D341Med (cell line): ENCODE results near the gene FAM149B1.
A peak's percentile ranks its signal among the peaks of the same experiment; 100 is the strongest.
"Not testable (repeated sequence)": the region's sequence is repeated elsewhere in the genome, so short reads cannot be mapped to it uniquely, and the experiment has no call there.

Source experiments
- DNase-seq: peaks from one replicate; pipeline ENCODE4 v3.0.0; 2012; ENCODE audit warnings: low spot score

The FAM149B1 gene

DNA sequence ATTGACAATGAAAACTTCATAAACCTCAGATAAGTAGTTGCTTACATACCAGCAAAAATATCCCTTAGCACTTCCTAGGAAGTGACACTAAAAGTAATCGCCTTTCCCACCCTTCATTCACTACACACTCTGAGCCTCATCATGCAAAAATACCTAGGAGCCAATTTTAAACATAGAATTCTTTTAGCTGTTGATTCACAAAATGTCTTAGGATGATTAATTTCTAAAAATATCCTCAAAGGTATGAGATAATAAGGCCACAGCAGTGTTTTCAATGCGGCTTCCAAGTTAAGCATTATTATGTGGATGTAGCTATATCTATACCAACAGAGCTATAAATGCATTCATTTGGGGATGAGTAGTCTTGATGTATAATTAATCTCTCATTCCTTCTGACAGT is 66.0 kb downstream of the FAM149B1 start:
- no peak for DNase-seq

DNA sequence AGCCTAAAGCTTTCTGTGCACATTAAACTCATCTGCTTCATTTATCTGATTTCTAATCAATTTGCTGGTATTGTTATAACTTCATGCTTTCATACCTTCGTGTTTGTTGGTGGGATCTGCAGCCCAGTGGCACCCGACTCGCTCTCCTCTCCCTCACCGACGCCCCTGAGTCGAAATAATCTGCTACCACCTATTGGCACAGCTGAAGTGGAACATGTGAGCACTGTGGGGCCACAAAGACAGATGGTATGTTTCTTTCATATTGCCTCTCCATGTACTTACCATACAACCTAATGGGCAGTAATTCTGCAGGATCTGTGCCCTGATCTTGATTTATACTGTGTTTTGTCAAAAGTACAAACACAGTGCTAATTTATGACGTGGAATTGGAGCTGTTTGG is 66.8 kb downstream of the FAM149B1 start:
- no peak for DNase-seq

DNA sequence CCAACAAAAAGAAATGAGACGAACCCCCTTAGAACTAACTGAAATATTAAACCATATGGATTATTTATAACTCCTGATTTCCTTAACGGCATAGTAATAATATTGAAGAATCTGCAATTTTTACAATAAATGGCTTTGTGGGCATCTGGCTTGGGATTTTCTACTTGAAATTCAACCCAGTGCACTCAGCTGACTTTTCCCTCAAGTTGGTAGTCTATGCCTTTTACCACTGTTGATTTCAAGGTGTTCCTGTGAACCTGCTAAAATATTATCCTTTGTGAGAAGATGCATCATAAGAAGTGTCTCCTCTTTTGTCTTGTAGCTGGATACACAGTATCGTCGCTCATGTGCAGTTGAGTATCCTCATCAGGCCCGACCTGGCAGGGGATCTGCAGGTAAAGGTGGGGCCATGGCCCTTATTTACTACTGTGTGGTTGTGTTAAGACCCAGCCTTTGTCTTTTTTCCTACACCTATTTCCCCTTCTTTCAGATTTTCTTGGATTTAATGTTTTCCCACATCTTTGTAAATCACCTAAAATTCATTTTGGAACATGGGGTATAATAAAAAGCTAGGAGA is 71.2 kb downstream of the FAM149B1 start:
- DNase-seq = no peak

DNA sequence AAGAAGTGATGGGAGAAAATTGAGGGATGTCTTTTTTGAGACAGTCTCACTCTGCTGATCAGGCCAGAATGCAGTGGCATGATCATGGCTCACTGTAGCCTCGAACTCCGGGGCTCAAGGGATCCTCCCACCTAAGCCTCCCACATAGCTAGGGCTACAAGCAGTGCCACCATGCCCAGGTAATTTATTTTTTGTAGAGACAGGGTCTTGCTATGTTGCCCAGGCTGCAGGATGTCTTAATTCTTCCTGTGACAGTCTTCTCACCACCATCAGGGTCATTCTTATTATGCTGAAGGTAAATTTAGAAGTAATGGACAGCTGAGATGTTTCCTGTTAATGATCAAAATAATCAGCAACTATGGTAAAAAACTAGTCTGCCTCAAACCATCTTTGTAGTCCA is 72.0 kb downstream of the FAM149B1 start:
- DNase-seq = no peak

GRCh38 chr10:73244866-73245477 is 77.1 kb downstream of the FAM149B1 start:
- DNase-seq = no peak

DNA sequence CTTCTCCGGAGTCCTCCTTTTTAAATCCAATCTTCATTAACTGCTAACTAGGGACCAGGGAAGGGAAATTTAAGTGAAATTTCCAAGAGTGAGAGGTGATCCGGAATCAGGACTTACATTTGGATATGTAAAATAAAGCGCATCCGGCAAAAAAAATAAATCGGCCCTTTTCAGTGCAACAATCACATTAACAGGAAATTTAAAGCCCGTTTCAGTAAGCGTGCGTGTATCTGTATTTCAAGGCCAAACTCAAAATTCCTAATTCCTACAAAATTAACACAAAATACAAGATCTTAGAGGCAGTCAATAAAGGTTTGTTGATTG is 78.4 kb downstream of the FAM149B1 start:
- DNase-seq = no peak

DNA sequence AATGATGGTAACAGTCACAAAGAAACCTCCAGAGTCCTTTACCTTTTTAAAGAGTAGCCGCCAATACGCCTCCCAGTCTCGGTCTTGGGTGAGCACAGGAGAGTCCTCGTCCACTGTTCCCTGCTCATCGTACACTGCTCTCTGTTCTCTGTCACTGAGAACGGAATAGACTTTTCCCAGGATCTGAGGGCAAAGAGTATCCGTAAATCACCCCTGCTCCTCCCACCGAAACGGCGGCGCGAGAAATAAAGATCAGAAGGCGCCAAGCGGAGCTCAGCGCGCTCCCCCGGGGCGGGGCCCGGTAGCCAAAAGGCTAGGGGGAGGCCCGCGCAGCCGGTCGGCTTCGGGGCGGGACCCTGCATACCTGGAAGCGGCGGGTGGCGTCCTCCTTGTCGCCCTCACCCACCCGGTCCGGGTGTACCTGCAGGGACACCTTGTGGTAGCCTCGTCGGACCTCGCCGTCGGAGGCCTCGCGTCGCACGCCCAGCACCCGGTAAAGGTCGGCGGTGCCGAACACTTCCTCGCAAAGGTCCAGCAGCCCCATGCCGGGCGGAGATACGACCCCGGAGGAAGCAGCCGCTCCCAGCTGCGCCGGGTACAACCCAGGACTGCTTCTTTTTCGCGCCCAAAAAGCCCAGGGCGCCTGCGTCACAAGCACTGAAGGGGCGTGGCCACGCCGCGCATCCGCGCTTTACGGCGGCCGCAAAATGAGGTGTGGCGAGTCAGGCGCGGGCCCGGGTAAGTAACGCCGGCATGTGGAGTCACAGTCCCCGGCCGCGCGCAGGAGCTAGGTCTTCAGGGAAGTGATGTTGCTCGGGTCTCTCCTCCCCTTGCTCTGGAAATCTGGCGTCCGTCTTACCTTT is 79.0 kb downstream of the FAM149B1 start, which contains the start of gene DNAJC9:
DNAJC9 (minus strand) TSS at position 610 of the 863 bp plus-strand sequence; CDS start at position 544, 66 bp downstream.
- peak; percentile 90 for DNase-seq

DNA sequence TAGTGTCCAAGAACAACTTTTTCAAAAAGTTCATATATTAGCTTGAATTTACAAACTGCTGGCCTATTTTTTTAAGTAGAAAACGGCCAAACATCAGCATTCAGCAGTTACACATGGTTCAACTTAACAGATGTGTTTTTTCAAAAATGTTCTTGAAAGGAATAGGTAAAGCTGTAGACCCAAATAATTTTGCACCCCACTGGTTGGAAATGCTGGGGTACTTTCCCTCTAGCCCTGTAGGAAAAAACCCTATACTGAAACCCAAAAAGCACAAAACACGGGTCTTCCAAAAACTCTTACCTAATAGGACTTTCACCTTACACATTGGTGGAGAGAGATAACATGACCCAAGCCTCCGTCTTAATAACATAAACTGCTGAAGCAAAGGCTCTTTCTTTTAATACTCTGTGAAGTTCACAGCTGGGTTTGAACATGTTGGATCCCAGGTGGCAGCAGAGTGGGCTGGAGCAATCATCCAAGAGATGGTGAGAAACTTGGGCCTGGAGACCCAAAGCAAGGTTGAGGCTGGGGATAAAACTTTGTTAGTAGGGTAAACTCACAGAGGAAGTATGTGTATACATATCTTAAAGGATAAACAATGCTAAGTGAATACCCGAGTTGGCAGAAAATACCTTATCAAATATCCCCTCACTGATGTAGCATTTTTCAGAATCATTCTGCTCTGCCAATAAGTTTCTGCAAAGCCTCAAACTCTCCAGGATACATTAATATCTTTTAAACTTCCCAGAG is 79.8 kb downstream of the FAM149B1 start:
- DNase-seq = no peak

DNA sequence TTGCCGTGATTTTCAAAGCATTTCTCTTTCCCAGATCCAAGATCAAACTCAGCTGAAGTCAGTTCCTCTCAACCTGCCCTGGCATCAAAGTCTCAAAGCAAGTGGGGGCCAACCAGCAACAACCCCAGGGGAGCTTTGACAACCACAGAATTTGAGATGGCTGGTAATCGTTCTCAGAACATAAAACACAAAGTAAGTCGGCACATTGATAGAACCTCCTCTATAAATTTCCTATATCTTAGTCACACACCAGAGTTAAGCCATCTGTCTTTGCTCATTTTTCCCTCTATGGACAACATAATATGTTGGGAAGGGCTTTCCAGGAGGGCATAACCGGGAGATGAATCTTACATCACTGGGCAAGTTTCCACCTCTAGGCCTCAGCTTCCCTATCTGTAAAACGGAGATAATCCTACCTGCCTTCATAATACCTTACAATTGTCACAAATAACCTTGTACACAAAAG is 80.4 kb downstream of the FAM149B1 start:
- DNase-seq = no peak

DNA sequence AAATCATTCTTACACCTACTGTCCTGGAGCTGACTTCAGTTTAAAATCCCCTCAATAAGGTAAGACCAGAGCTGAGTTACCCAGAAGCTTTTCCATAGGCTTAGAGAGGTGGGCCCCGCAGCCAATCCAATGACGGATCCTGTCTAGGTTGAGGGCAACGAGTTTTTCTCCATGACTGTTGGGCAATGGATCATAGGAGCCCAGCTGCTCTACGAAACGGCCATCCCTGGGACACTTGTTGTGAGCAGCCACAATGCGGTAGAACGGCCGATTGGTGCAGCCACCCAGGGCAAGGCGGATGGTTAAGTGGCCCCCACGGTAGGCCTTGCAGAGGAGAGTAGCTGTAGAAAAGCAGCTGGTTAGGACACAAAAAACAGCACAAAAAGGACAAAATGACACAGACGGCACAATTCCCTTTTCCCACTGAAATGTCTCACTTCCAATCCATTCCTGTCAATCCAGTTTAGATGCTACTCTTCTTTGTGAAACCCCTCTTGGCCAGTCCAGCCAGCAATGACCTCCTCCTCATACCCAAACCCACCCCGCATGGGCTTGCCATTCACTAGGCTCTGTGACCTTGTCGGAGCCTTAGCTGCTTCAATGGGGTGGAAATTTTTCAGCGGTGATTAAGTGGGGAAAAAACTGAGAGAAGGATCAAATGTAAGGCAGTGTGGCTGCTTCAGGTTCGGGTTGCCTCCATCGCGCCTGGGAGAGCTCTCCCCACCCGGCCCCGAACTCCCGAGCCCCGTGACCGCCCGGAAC is 83.9 kb downstream of the FAM149B1 start:
- DNase-seq = no peak

DNA sequence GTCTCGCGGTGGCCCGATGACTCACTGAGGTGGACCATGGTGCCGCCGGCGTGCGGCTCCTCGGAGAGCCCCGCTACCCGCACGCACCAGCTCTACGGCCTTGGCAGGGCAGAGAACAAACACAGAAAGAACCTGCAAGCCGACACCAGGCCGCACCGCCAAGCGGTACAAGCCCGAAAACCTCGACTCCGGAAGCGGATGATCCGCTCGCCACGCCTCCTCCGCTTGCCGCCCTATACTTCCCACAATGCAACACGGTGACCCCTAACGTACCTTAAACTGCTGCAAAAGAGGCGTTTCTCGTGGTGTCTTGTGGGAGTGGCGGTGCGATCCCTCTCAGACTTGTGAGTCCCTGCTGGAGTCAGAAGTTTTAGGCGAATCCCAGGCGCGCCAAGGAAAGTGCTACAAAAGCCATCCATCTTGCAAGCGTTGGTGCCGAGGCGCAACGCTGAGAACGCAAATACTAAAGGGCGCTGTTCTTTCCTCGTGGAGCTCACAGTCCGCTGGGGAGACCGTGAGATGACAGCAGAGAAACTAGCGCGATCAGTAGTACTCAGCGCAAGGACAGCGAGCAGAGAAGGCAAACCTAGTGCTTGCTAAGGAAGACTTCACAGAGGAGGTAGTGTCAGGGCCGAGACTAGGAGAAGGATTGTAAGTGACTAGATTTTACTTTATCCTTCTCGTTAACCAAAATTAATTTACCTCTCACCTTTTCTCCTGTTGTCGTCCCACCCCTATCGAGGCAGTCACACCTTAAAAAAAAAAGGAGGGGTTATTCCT is 84.7 kb downstream of the FAM149B1 start, which contains the start of gene MRPS16:
MRPS16 (minus strand) TSS at position 200 of the 780 bp plus-strand sequence; CDS start at position 38, 162 bp downstream.
- DNase-seq = peak; percentile 85

DNA sequence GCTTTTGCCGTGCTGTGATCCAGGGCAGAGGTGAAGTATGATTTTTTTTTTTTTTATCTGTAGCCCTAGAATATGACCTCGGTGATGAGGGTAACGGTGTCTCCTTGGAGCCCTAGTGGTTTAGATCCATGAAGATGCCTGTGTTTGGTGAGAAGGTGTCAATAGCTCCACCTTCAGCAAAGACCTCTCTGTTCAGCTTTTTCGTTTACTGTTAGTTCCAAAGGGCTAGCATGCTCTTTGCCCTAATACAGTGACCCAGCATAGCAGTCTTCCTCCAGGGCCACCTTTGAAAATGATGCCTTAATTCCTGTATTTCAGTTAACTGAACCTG is 85.3 kb downstream of the FAM149B1 start:
- DNase-seq = no peak

DNA sequence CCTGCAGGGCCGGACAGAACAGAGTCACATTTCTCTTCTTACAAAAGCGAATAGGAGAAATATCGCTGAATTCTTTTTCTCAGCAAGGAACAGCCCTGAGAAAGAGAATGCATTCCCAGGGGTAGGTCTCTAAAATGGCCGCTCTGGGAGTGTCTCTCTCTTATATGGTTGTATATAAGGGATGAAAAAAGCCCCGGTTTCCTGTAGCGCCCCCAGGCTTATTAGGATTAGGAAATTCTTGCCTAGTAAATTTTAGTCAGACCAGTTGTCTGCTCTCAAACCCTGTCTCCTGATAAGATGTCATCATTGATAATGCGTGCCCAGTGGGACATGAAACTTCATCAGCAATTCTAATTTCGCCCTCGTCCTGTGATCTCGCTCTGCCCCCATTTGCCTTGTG is 90.7 kb downstream of the FAM149B1 start:
- not testable (repeated sequence) for DNase-seq

DNA sequence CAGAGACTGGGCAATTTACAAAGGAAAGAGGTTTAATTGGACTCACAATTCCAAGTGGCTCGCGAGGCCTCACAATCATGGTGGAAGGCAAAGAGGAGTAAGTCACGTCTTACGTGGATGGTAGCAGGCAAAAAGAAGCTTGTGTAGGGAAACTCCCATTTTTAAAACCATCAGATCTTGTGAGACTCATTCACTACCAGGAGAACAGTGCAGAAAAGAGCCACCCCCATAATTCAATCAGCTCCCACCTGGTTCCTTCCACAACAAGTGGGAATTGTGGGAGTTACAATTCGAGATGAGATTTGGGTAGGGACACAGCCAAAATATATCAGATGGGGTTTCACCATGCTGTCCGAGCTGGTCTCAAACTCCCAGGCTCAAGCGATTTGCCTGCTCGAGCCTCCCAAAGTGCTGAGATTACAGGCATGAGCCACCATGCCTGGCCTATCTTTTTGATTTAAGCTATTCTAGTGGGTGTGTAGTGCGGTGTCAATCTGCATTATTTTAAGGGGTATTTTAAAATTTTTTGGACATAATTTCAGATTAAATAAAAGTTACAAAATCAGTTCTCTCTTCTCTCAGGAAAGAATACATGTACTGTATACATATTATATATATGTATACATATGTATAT is 93.6 kb downstream of the FAM149B1 start:
- no peak for DNase-seq

DNA sequence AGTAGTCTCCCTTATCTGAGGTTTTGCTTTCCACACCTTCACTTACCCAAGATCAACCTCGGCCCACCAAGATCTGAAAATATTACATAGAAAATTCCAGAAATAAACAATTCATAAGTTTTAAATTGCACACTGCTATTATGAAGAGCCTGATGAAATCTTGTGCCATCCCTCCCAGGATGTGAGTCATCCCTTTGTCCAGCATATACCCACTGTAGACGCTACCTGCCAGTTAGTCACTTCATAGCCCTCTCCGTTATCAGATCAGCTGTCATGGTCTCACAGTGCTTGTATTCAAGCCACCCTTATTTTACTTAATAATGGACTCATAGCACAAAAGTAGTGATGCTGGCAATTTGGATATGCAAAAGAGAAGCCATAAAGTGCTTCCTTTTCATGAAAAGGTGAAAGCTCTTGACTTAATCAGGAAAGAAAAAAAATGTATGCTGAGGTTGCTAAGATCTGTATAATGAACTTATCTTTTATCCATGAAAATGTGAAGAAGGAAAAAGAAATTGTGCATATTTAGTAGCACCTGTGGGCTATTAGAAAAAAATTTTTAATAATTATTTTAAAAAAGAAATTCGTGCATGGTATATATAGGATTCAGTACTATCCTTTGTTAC is 94.3 kb downstream of the FAM149B1 start:
- DNase-seq = no peak

GRCh38 chr10:73262880-73263555 is 95.1 kb downstream of the FAM149B1 start:
- no peak for DNase-seq

- no peak for DNase-seq
Measured at GRCh38 chr10:73263693-73264347, 95.9 kb downstream of the FAM149B1 start.

- DNase-seq = no peak
Measured at GRCh38 chr10:73264423-73264822, 96.5 kb downstream of the FAM149B1 start.

DNA sequence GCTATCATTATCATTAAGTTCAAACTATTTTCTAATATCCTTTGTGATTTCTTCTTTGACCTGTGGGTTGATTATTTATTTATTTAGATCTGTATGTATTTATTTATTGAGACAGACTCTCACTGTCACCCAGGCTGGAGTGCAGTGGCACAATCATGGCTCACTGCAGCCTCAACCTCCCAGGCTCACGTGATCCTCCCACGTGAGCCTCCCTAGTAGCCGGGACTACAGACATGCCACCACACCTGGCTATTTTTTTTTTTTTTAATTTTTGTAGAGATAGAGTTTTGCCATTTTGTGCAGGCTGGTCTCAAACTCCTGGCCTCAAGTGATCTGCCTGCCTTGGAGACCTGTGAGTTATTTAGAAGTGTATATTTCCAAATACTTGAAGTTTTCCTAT is 113.2 kb downstream of the FAM149B1 start:
- DNase-seq = no peak
